Caki2 (cell line): ENCODE results near the gene C5orf24. TPM values are rescaled to one million over a fixed set of nuclear protein-coding genes. Genes with fewer than 3 reads are reported as not detected.
A peak's percentile ranks its signal among the peaks of the same experiment; 100 is the strongest.

Experiments used
- DNase-seq: peaks from one replicate; pipeline ENCODE4 v3.0.0-alpha.2; 2015; ENCODE audit warnings: low read depth
- in situ Hi-C: cut with HindIII; loops from 2 replicates; pipeline ENCODE4 v1.10.0; 2016; ENCODE audit warnings: low sequenced_read_pairs, low pct_unique_long_range_greater_than_20kb, mixed read lengths
- total RNA-seq: library from RNA; depleted of rRNA; stranded (reverse); fragments of >200 nt; shearing (Covaris generic); gene quantifications from 2 replicates; pipeline ENCODE4 v1.2.3, GENCODE V29; 2014; ENCODE audit warnings: low replicate concordance; rRNA removed

The C5orf24 gene
- total RNA-seq, 1 experiment from 2014 or later: 18.5 TPM

DNA sequence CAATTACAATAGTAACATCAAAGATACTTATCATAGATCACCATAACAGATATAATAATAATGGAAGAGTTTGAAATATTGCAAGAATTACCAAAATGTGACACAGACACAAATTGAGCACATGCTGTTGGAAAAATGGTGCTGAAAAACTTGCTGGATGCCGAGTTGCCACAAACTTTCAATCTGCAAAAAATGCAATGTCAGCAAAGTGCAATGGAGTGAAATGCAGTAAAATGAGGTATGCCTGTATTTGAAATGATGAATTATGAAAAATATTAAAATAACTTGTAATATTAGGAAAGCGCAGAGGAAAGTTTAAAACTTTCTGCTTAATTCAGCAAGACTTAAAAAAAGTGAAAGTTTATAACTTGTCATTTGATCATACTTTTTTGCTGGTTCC, 47.2 kb downstream of the C5orf24 start:
- in situ Hi-C loops: no loop called here
- DNase-seq: no peak

- no peak for DNase-seq
- in situ Hi-C loops: no loop called here
Observed at GRCh38 chr5:134893748-134894505, 48.2 kb downstream of the C5orf24 start.

- no peak for DNase-seq
- in situ Hi-C loops: no loop called here
Observed at GRCh38 chr5:134902071-134902801, 56.5 kb downstream of the C5orf24 start.

GRCh38 chr5:134904610-134905245, 59.0 kb downstream of the C5orf24 start, which contains the start of gene PCBD2:
PCBD2 (plus strand) TSS chr5:134905131; CDS start chr5:134905140, 9 bp downstream.
- in situ Hi-C loops: no loop called here
- peak; percentile 93 for DNase-seq

GRCh38 chr5:134905246-134905996, 59.7 kb downstream of the C5orf24 start:
- in situ Hi-C loops: no loop called here
- DNase-seq: peak; percentile 71

DNA sequence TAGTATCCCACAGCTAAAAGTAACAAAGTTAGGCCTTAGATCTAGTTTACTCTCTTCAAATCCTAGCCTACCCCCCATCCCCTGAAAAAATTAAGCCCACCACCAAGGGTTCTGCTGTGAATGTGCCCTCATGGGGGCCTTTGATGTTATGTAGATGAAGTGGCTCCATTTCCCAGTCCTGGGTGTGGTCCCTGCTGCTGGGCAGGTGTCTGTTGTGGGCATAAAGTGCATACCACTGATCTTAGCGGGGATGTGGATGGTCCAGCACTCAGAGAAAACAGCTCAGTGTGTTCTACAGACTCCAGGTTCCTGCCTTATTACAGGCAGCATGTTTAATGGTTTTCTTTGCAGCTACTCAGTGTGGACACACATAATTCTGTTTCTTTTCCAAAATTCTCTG, 61.0 kb downstream of the C5orf24 start:
- in situ Hi-C loops: no loop called here
- no peak for DNase-seq

Other genes with a start within 250 kb of the C5orf24 start
- gene SAR1B, start 213.1 kb upstream of the C5orf24 start, total RNA-seq: 23.6 and 46.7 TPM in 2 replicates
- gene SEC24A, start 197.2 kb upstream of the C5orf24 start, total RNA-seq: 9.1 and 9.5 TPM in 2 replicates
- 19.8 and 21.7 TPM in 2 replicates for gene CAMLG, start 107.4 kb upstream of the C5orf24 start, total RNA-seq
- gene DDX46, start 87.2 kb upstream of the C5orf24 start, total RNA-seq: 8.2 and 8.5 TPM in 2 replicates
- 84.4 and 145 TPM in 2 replicates for gene TXNDC15, start 28.4 kb downstream of the C5orf24 start, total RNA-seq
- gene PCBD2, start 59.2 kb downstream of the C5orf24 start, total RNA-seq: 1.3 and 4.1 TPM in 2 replicates
- gene CATSPER3, start 121.9 kb downstream of the C5orf24 start, total RNA-seq: 1.1 TPM in 1 of 2 replicates, not detected in the other
- 0.35 and 4.6 TPM in 2 replicates for gene PITX1, start 188.3 kb downstream of the C5orf24 start, total RNA-seq